Measurements from ENCODE around the gene TMEM250. TPM values are rescaled to one million over a fixed set of nuclear protein-coding genes. Genes with fewer than 3 reads are reported as not detected.

Gene TMEM250
- polyA plus RNA-seq, 1 donor (not counting 4 experiments of a cell fraction or from before 2014, with no cell fraction given), result 9.9 TPM

DNA sequence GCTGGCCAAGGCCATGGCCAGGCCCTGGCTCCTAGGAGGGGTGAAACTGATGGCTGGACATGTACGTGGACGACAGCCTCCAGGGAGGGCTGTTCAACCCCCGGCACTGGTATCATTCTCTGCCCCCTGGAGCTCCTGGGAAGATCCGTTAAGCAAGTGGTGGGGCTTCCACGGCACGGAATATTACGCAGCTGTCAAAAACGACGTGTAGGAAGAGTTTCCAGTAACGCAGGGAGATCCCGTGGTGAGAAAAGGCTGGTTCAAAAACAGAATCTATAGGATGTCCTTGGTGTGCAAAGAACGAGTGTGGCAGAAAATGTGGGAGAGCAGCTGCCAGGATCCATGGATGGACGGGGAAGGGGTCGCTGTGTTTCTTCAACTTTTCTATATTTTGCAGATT, 36.3 kb upstream of the TMEM250 start:
- no peak overlapping the region for H3K9ac ChIP-seq (ENCODE audit: control insufficient read depth, extremely low read depth, insufficient read depth, low read length)
- no peak for DNase-seq (ENCODE audit: low read depth, low spot score)
- H3K27me3 ChIP-seq (ENCODE audit: control insufficient read depth, extremely low read depth, insufficient read depth, low read length), result peaks cover 30% of the 10 kb centered on the region
- no peaks in the 10 kb centered on the region for H3K9me3 ChIP-seq (ENCODE audit: control insufficient read depth, low read depth, low read length)
- no peak overlapping the region for H2AFZ ChIP-seq (ENCODE audit: control insufficient read depth, low read length)
- dilution Hi-C loops (cut with MboI; ENCODE audit: extremely low pct_ligation_motif_present, low sequenced_read_pairs), result no loop called here
- H4K20me1 ChIP-seq (ENCODE audit: control insufficient read depth, extremely low read depth, insufficient read depth, low read length), result no peaks in the 10 kb centered on the region
- FAIRE-seq, result no peak
- H3K36me3 ChIP-seq (ENCODE audit: control insufficient read depth in 2 of 2, extremely low read depth in 1 of 2, insufficient read depth in 2 of 2, low read length in 2 of 2), result no peaks in the 10 kb centered on the region
- H3K79me2 ChIP-seq (ENCODE audit: control insufficient read depth, insufficient read depth, low read length), result no peaks in the 10 kb centered on the region
- H3K4me1 ChIP-seq (ENCODE audit: control insufficient read depth, extremely low read depth, insufficient read depth, low read length), result no peaks in the 10 kb centered on the region
- no peak overlapping the region for H3K4me3 ChIP-seq (ENCODE audit: control insufficient read depth in 2 of 3, extremely low read depth in 1 of 3, insufficient read depth in 2 of 3, low read depth in 1 of 3, low read length in 3 of 3)
- TF ChIP-seq EZH2 (IDR thresholded peaks at IDR 0.05; ENCODE audit: low read length), result no peak
- TF ChIP-seq CTCF (optimal IDR thresholded peaks at IDR 0.05 in 1 of 3, IDR thresholded peaks at IDR 0.05 in 1 of 3, conservative IDR thresholded peaks at IDR 0.05 in 1 of 3; ENCODE audit: extremely low read depth in 1 of 3, insufficient read depth in 2 of 3, low read length in 3 of 3), result no peak
- no peak overlapping the region for H3K4me2 ChIP-seq (ENCODE audit: control insufficient read depth, extremely low read depth, insufficient read depth, low read depth, low read length)
- H3K27ac ChIP-seq (ENCODE audit: control insufficient read depth, insufficient read depth, low read length), result no peak overlapping the region
- H3K9me1 ChIP-seq (ENCODE audit: control insufficient read depth, extremely low read depth, insufficient read depth, low read length), result no peaks in the 10 kb centered on the region

DNA sequence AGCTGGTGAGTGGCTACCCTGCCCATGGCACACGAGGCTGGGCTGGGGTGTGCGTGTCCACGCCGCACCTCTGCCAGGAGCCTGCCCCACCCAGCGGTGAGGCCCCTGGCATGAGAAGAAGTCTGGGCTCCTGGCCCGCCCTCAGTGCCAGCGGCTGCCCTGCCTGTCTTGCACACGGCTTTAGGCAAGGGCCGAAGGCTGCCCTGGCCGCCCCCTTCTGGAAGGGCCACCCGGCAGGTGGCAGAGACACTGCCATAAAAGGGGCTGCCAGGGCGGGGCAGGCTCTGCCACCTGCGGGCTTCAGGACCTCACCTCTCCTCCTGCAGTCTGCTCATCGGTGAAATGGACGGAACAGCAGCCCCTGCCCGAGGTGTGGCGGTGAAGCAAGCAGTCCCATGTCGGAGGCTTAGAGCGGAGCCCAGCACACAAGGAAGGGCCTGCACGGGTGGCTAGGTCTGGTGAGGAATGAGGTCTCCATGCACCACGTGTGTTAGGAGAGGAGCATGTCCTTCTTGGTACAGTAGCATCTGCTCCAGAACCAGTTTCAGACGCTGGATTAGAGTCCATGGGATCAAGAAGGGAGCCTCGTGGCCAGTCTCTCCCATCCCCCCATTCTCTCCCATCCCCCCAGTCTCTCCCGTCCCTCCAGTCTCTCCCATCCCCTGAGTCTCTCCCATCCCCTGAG, 34.8 kb upstream of the TMEM250 start:
- H3K79me2 ChIP-seq (ENCODE audit: control insufficient read depth, insufficient read depth, low read length), result no peaks in the 10 kb centered on the region
- no peaks in the 10 kb centered on the region for H3K4me1 ChIP-seq (ENCODE audit: control insufficient read depth, extremely low read depth, insufficient read depth, low read length)
- no peak overlapping the region for H2AFZ ChIP-seq (ENCODE audit: control insufficient read depth, low read length)
- H3K9me1 ChIP-seq (ENCODE audit: control insufficient read depth, extremely low read depth, insufficient read depth, low read length), result no peaks in the 10 kb centered on the region
- dilution Hi-C loops (cut with MboI; ENCODE audit: extremely low pct_ligation_motif_present, low sequenced_read_pairs), result no loop called here
- DNase-seq (ENCODE audit: low read depth, low spot score), result no peak
- no peak overlapping the region for H3K9ac ChIP-seq (ENCODE audit: control insufficient read depth, extremely low read depth, insufficient read depth, low read length)
- H4K20me1 ChIP-seq (ENCODE audit: control insufficient read depth, extremely low read depth, insufficient read depth, low read length), result no peaks in the 10 kb centered on the region
- no peak for TF ChIP-seq CTCF (optimal IDR thresholded peaks at IDR 0.05 in 1 of 3, IDR thresholded peaks at IDR 0.05 in 1 of 3, conservative IDR thresholded peaks at IDR 0.05 in 1 of 3; ENCODE audit: extremely low read depth in 1 of 3, insufficient read depth in 2 of 3, low read length in 3 of 3)
- TF ChIP-seq EZH2 (IDR thresholded peaks at IDR 0.05; ENCODE audit: low read length), result no peak
- H3K9me3 ChIP-seq (ENCODE audit: control insufficient read depth, low read depth, low read length), result no peaks in the 10 kb centered on the region
- FAIRE-seq, result no peak
- H3K4me3 ChIP-seq (ENCODE audit: control insufficient read depth in 2 of 3, extremely low read depth in 1 of 3, insufficient read depth in 2 of 3, low read depth in 1 of 3, low read length in 3 of 3), result no peak overlapping the region
- H3K36me3 ChIP-seq (ENCODE audit: control insufficient read depth in 2 of 2, extremely low read depth in 1 of 2, insufficient read depth in 2 of 2, low read length in 2 of 2), result no peaks in the 10 kb centered on the region
- H3K27me3 ChIP-seq (ENCODE audit: control insufficient read depth, extremely low read depth, insufficient read depth, low read length), result peaks cover 35% of the 10 kb centered on the region
- no peak overlapping the region for H3K27ac ChIP-seq (ENCODE audit: control insufficient read depth, insufficient read depth, low read length)
- no peak overlapping the region for H3K4me2 ChIP-seq (ENCODE audit: control insufficient read depth, extremely low read depth, insufficient read depth, low read depth, low read length)

Data from keratinocyte (primary cell).